PFSK-1 (cell line): ENCODE data around the gene CDC42EP2.
A peak's percentile ranks its signal among the peaks of the same experiment; 100 is the strongest.

Source experiments
- FOXP2 ChIP-seq: optimal IDR thresholded peaks from 2 replicates; pipeline ENCODE3; 2011; ENCODE audit warnings: borderline replicate concordance, control low read depth, inconsistent platforms; ENCODE audit not compliant: insufficient read depth; ENCODE audit errors: extremely low read length, extremely low read depth
- POLR2AphosphoS5 ChIP-seq: IDR thresholded peaks from 2 replicates; pipeline ENCODE4 v1.6.1; 2012; ENCODE audit warnings: low read depth, mild to moderate bottlenecking, control low read depth, low read length, moderate library complexity
- SIN3A ChIP-seq: IDR thresholded peaks from 2 replicates; pipeline ENCODE4 v1.6.1; 2012; ENCODE audit warnings: mild to moderate bottlenecking, low read length, moderate library complexity, borderline replicate concordance; ENCODE audit not compliant: insufficient read depth
- TAF1 ChIP-seq: IDR thresholded peaks from 2 replicates; pipeline ENCODE4 v1.6.1; 2012; ENCODE audit warnings: low read length, control low read depth, borderline replicate concordance; ENCODE audit not compliant: insufficient read depth
- TF ChIP-seq, protein P1 (sequence below), 2 experiments: IDR thresholded peaks; 2 replicates each; pipeline versions ENCODE4 v1.6.1 to v1.8.0; 2011 to 2012; ENCODE audit warnings: low read depth in 2 of 2, low read length in 2 of 2, control low read depth in 1 of 2, inconsistent platforms in 1 of 2, mild to moderate bottlenecking in 1 of 2, moderate library complexity in 1 of 2; ENCODE audit not compliant: insufficient read depth in 1 of 2

Gene CDC42EP2

DNA sequence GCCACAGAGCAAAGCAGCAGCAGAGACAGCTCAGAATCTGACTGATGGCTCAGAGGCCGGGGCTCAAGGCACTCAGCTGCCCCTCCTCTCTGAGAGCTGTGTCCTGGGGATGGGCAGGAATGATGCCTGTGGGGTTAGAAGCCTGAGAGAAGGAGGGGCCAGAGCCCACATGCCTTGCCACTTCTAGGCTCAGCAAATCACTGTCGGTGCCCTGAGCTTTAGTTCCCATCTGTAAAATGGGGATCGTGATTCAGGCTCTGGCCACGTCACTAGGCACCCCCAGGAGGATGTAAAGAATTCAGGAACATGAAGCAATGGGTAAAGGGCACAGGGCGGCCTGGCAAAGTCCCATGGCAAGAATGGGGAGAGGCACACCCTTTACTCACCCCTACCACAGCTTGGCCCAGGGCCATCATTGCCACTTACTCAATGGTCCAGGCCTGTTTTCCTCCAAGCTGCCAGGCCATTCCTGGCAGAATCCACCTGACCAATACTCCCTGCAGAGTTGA is 3.4 kb upstream of the CDC42EP2 start:
- no peak for TF ChIP-seq SIN3A
- TF ChIP-seq, protein P1, sequence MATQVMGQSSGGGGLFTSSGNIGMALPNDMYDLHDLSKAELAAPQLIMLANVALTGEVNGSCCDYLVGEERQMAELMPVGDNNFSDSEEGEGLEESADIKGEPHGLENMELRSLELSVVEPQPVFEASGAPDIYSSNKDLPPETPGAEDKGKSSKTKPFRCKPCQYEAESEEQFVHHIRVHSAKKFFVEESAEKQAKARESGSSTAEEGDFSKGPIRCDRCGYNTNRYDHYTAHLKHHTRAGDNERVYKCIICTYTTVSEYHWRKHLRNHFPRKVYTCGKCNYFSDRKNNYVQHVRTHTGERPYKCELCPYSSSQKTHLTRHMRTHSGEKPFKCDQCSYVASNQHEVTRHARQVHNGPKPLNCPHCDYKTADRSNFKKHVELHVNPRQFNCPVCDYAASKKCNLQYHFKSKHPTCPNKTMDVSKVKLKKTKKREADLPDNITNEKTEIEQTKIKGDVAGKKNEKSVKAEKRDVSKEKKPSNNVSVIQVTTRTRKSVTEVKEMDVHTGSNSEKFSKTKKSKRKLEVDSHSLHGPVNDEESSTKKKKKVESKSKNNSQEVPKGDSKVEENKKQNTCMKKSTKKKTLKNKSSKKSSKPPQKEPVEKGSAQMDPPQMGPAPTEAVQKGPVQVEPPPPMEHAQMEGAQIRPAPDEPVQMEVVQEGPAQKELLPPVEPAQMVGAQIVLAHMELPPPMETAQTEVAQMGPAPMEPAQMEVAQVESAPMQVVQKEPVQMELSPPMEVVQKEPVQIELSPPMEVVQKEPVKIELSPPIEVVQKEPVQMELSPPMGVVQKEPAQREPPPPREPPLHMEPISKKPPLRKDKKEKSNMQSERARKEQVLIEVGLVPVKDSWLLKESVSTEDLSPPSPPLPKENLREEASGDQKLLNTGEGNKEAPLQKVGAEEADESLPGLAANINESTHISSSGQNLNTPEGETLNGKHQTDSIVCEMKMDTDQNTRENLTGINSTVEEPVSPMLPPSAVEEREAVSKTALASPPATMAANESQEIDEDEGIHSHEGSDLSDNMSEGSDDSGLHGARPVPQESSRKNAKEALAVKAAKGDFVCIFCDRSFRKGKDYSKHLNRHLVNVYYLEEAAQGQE (IDR thresholded peaks at IDR 0.05; ENCODE audit: insufficient read depth in 1 of 2, low read depth in 2 of 2, low read length in 2 of 2) = no peak
- no peak for TF ChIP-seq TAF1
- TF ChIP-seq FOXP2 = no peak
- TF ChIP-seq POLR2AphosphoS5 = no peak

DNA sequence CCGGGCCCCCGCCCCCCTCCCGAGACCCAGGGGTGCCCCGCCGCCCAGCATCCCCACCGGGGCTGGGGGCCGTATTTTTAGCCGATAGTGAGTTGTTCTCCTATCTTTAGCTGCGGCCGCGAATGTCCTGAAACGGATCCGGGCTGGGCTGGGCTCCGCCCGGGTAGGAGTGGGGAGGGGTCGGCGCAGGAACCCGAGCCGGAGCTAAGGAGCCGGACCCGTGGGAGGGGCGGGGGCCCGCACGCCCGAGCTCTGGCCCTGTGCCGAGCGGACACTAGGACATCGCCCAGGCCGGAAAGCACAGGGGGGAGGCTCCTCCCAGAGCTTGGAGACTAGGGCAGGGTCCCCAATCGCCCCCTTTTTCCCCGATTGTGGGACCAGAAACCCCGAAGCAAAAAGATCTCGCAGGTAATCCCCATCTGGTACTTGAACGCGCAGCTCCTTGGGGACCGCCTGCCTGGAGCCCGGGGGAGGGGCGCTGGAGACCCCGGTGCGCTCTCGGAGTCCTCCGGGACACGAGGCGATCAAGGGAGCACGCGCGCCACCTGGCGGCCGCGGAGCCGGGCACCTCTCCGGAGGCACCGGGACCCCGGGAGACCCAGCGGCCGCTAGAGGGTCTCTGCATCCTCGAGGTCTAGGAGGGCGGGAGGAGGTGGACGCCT is 669 bp downstream of the CDC42EP2 start:
- no peak for TF ChIP-seq POLR2AphosphoS5
- TF ChIP-seq FOXP2 = peak; percentile 71

- TF ChIP-seq, protein P1 (IDR thresholded peaks at IDR 0.05; ENCODE audit: insufficient read depth in 1 of 2, low read depth in 2 of 2, low read length in 2 of 2) = no peak
- TF ChIP-seq SIN3A (no peak), POLR2AphosphoS5 (no peak), TAF1 (no peak), FOXP2 (no peak)
Measured at GRCh38 chr11:65315866-65316226, 1.2 kb downstream of the CDC42EP2 start.

DNA sequence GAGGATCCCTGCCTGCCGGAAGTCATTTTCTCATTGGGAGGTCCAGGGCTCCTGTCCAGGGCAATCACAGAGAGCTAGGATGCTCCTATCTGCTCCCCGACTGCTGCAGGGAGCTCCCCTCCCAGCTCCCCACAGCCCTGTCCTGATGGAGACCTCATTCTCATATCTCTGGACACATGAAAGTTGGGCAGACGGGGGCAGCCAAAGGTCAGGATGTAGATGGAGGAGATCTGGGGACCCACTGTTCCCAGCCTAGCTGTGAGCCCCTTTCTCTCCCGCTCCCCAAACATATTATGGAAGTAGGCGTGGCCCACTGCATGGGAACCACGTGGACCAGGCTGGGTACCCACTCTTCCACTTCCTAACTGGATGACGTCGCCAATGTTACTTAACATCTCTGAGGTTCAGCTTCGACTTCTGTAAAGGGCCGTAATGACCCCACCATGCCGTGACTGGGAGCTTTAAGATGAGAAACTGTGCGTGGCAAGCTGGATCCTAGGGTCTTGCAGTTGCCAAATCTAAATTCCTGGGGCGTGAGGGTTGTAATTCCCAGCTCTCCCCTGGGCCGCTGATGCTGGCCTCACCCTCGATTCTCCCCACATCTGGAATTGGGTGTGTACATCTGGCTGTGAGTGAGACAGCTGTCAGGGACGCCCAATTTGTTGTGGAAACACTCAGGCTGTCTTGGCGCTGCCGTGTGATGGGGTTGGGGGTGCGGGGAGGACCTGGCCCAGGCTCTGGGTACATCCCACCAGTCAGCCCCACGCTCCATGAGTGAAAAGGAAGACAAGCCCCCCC is 1.8 kb downstream of the CDC42EP2 start:
- no peak for TF ChIP-seq FOXP2
- no peak for TF ChIP-seq TAF1
- TF ChIP-seq POLR2AphosphoS5 = no peak
- no peak for TF ChIP-seq SIN3A
- TF ChIP-seq, protein P1 (IDR thresholded peaks at IDR 0.05; ENCODE audit: insufficient read depth in 1 of 2, low read depth in 2 of 2, low read length in 2 of 2) = no peak

GRCh38 chr11:65317025-65317786 is 2.5 kb downstream of the CDC42EP2 start:
- TF ChIP-seq POLR2AphosphoS5 (no peak), TAF1 (no peak), FOXP2 (no peak), SIN3A (no peak)
- TF ChIP-seq, protein P1 (IDR thresholded peaks at IDR 0.05; ENCODE audit: insufficient read depth in 1 of 2, low read depth in 2 of 2, low read length in 2 of 2) = no peak
